HepG2 (cell line): ENCODE results near the gene NEK11. TPM values are rescaled to one million over a fixed set of nuclear protein-coding genes. Genes with fewer than 3 reads are reported as not detected.

Experiments used
- ATAC-seq: fragments of 200-7000 bp; cut with Tn5 transposase; 3 replicates; pipeline ENCODE4 v1.9.1; 2020; ENCODE audit warnings: mild to moderate bottlenecking, moderate library complexity
- BruUV-seq: library from RNA; stranded (reverse); fragments of 400-500 nt; replicated peaks from 2 replicates; lab custom pipeline; 2021; lab: Mats Ljungman, UMichigan
- CTCF ChIA-PET: fragments of 300-600 bp; formaldehyde crosslinking; extraction: SDS; loops from one replicate; lab custom pipeline; 2021; ENCODE audit warnings: low total read pairs, inconsistent platforms, low intra/inter-chr PET ratio; lab: Yijun Ruan, JAX
- POLR2A ChIA-PET: fragments of 350-600 bp; sonication (Branson Sonifier 250); formaldehyde crosslinking; loops from one replicate; lab custom pipeline; 2020; ENCODE audit warnings: antibody characterized with exemption, inconsistent platforms; lab: Yijun Ruan, JAX
- DNase-seq: peaks from one replicate; pipeline ENCODE4 v3.0.0-alpha.2; 2015; ENCODE audit warnings: low spot score
- FAIRE-seq: peaks from 3 replicates; lab custom pipeline; 2011; peaks lifted over from hg19 to GRCh38; lab: Jason Lieb, UNC
- H2AFZ ChIP-seq: one replicate; pipeline ENCODE4 v1.6.1; 2011; ENCODE audit warnings: low read length, inconsistent platforms
- H3K27ac ChIP-seq: fragments of 300-600 bp; 3 replicates; pipeline ENCODE4 v1.8.0; 2011; ENCODE audit warnings: mixed run types, mild to moderate bottlenecking, mixed read lengths, low read length, inconsistent platforms; ENCODE audit not compliant: insufficient read depth; ENCODE audit errors: extremely low read length
- H3K27me3 ChIP-seq, 2 experiments: fragments of 200-600 bp in 1 of 2; 2 replicates in 1 of 2; 3 replicates in 1 of 2; pipeline versions ENCODE4 v1.6.0 to v1.8.0; 2011; ENCODE audit warnings: low read length in 2 of 2, mild to moderate bottlenecking in 2 of 2, moderate library complexity in 2 of 2, inconsistent platforms in 1 of 2; ENCODE audit not compliant: insufficient read depth in 2 of 2, control insufficient read depth in 1 of 2
- H3K36me3 ChIP-seq, 2 experiments: fragments of 200-600 bp in 1 of 2; replicated peaks in 1 of 2; 2 replicates in 1 of 2; 3 replicates in 1 of 2; pipeline versions ENCODE4 v1.5.1 to v1.8.0; 2011; ENCODE audit warnings: low read length in 2 of 2, inconsistent platforms in 1 of 2; ENCODE audit not compliant: insufficient read depth in 2 of 2, control insufficient read depth in 1 of 2
- H3K4me1 ChIP-seq: 2 replicates; pipeline ENCODE4 v1.5.1; 2012; ENCODE audit warnings: low read length, inconsistent platforms; ENCODE audit not compliant: insufficient read depth
- H3K4me2 ChIP-seq: 2 replicates; pipeline ENCODE4 v1.6.0; 2011; ENCODE audit warnings: low read depth, low read length, inconsistent platforms
- H3K4me3 ChIP-seq, 3 experiments: fragments of 200-600 bp in 1 of 3; sonication (generic), shearing (Covaris generic) in 1 of 3; replicated peaks in 1 of 3; 2 replicates each; pipeline ENCODE4 v1.5.1; 2011 to 2016; ENCODE audit warnings: low read length in 3 of 3, inconsistent platforms in 2 of 3, low read depth in 2 of 3, mild to moderate bottlenecking in 2 of 3, control low read depth in 1 of 3, mixed read lengths in 1 of 3; ENCODE audit not compliant: insufficient read depth in 1 of 3
- H3K79me2 ChIP-seq: one replicate; pipeline ENCODE4 v1.6.1; 2011; ENCODE audit warnings: low read length, inconsistent platforms; ENCODE audit not compliant: insufficient read depth
- H3K9ac ChIP-seq: 2 replicates; pipeline ENCODE4 v1.6.0; 2011; ENCODE audit warnings: mild to moderate bottlenecking, low read depth, low read length, inconsistent platforms; ENCODE audit not compliant: insufficient read depth
- H3K9me3 ChIP-seq: 2 replicates; pipeline ENCODE4 v1.5.1; 2012; ENCODE audit warnings: mild to moderate bottlenecking, low read length
- H4K20me1 ChIP-seq: 2 replicates; pipeline ENCODE4 v1.6.0; 2011; ENCODE audit warnings: inconsistent platforms, mild to moderate bottlenecking, low read length, moderate library complexity; ENCODE audit not compliant: insufficient read depth
- CHCHD3 ChIP-seq: sonication (generic); formaldehyde crosslinking; IDR thresholded peaks from 2 replicates; pipeline ENCODE4 v1.8.0; 2022; ENCODE audit warnings: mild to moderate bottlenecking, missing genetic modification reagents, moderate library complexity
- PHF8 ChIP-seq: sonication (generic); formaldehyde crosslinking; IDR thresholded peaks from 2 replicates; pipeline ENCODE4 v1.5.0; 2020; ENCODE audit warnings: missing genetic modification reagents
- ZBTB34 ChIP-seq: sonication (generic); formaldehyde crosslinking; IDR thresholded peaks from 2 replicates; pipeline ENCODE4 v1.8.0; 2022; ENCODE audit warnings: mild to moderate bottlenecking, missing genetic modification reagents
- ZNF331 ChIP-seq: sonication (generic); formaldehyde crosslinking; IDR thresholded peaks from 2 replicates; pipeline ENCODE4 v1.4.0; 2020; ENCODE audit warnings: missing genetic modification reagents
- ZNF670 ChIP-seq: sonication (generic); formaldehyde crosslinking; IDR thresholded peaks from 2 replicates; pipeline ENCODE4 v1.8.0; 2022; ENCODE audit warnings: mild to moderate bottlenecking, missing genetic modification reagents, borderline replicate concordance
- ZNF782 ChIP-seq: sonication (generic); formaldehyde crosslinking; IDR thresholded peaks from 2 replicates; pipeline ENCODE4 v1.4.0; 2020; ENCODE audit warnings: missing genetic modification reagents, mild to moderate bottlenecking, borderline replicate concordance
- WGBS: methylation state at CpG from one replicate; pipeline ENCODE4 v1.1.6; 2017; ENCODE audit warnings: low lambda C conversion rate; 5-methylcytosine and 5-hydroxymethylcytosine counted together
- in situ Hi-C: cut with HindIII; loops from 2 replicates; pipeline ENCODE4 v1.10.0; 2017; ENCODE audit warnings: low pct_unique_long_range_greater_than_20kb; ENCODE audit not compliant: extremely low pct_ligation_motif_present
- intact Hi-C: fragments of 100-400 bp; cut with micrococcal nuclease; formaldehyde crosslinking; loops from one replicate; pipeline ENCODE4 v1.10.0; 2022; ENCODE audit not compliant: unreplicated experiment
- polyA plus RNA-seq, 8 experiments: library from polyadenylated mRNA; depleted of rRNA in 3 of 8; stranded (reverse) in 7 of 8; unstranded in 1 of 8; fragments of >200 nt; fragmentation: Illumina TruSeq in 4 of 8; extraction: Trizol in 4 of 8; gene quantifications; 2 replicates each; pipeline versions ENCODE4 v1.2.1 to v1.2.3, GENCODE V29; 2011 to 2016; ENCODE audit warnings: low read depth in 4 of 8, missing spikeins in 1 of 8, mixed read lengths in 1 of 8; ENCODE audit not compliant: insufficient read depth in 1 of 8
- total RNA-seq, 5 experiments: library from RNA; depleted of rRNA; stranded (reverse); fragments of >200 nt; fragmentation: Illumina TruSeq; extraction: Trizol; gene quantifications; 2 replicates each; pipeline ENCODE4 v1.2.3, GENCODE V29; 2016; ENCODE audit warnings: low read depth in 1 of 5
- TF ChIP-seq, protein P1 (sequence below): IDR thresholded peaks from 2 replicates; pipeline ENCODE4 v1.4.0; 2020; ENCODE audit warnings: mild to moderate bottlenecking, missing genetic modification reagents
- TF ChIP-seq, protein P2 (sequence below): sonication (generic); formaldehyde crosslinking; IDR thresholded peaks from 2 replicates; pipeline ENCODE4 v1.5.0; 2020; ENCODE audit warnings: missing genetic modification reagents
- TF ChIP-seq, protein P3 (sequence below): sonication (generic); formaldehyde crosslinking; IDR thresholded peaks from 2 replicates; pipeline ENCODE4 v1.4.0; 2020; ENCODE audit warnings: missing genetic modification reagents, borderline replicate concordance
- TF ChIP-seq, protein P4 (sequence below): sonication (generic); formaldehyde crosslinking; IDR thresholded peaks from 2 replicates; pipeline ENCODE4 v1.5.0; 2020; ENCODE audit warnings: mild to moderate bottlenecking, missing genetic modification reagents, moderate library complexity

The NEK11 gene
- total and polyA plus RNA-seq, 2 of the 13 experiments (the other 11 are each of a cell fraction or from before 2014, with no cell fraction given): 0.95 to 2.2 TPM

DNA sequence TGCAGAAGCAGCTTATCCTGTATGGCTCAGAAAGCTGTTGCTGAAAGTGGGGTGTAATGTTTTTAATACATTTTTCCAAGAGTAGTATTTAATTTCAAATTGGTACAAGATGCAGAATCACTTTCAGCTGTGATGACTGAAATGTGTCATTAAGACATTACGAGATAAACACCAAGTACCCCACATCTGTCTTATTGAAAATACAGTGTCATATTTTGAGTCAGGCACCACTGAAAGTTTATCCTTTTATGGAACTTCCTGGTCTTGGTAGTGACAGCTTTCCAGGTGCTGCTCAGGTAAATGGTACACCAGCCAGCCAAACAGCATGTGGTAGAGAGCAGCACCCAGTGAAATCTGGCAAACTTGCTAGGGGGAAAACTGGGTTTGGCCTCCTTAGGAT, 17.0 kb upstream of the NEK11 start (continued):
- TF ChIP-seq, protein P1, sequence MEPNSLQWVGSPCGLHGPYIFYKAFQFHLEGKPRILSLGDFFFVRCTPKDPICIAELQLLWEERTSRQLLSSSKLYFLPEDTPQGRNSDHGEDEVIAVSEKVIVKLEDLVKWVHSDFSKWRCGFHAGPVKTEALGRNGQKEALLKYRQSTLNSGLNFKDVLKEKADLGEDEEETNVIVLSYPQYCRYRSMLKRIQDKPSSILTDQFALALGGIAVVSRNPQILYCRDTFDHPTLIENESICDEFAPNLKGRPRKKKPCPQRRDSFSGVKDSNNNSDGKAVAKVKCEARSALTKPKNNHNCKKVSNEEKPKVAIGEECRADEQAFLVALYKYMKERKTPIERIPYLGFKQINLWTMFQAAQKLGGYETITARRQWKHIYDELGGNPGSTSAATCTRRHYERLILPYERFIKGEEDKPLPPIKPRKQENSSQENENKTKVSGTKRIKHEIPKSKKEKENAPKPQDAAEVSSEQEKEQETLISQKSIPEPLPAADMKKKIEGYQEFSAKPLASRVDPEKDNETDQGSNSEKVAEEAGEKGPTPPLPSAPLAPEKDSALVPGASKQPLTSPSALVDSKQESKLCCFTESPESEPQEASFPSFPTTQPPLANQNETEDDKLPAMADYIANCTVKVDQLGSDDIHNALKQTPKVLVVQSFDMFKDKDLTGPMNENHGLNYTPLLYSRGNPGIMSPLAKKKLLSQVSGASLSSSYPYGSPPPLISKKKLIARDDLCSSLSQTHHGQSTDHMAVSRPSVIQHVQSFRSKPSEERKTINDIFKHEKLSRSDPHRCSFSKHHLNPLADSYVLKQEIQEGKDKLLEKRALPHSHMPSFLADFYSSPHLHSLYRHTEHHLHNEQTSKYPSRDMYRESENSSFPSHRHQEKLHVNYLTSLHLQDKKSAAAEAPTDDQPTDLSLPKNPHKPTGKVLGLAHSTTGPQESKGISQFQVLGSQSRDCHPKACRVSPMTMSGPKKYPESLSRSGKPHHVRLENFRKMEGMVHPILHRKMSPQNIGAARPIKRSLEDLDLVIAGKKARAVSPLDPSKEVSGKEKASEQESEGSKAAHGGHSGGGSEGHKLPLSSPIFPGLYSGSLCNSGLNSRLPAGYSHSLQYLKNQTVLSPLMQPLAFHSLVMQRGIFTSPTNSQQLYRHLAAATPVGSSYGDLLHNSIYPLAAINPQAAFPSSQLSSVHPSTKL (CRISPR knock-in tag): no peak
- no peak for TF ChIP-seq ZNF670 (CRISPR knock-in tag)
- TF ChIP-seq ZNF331: no peak
- TF ChIP-seq, all 625 proteins: peak for 0

DNA sequence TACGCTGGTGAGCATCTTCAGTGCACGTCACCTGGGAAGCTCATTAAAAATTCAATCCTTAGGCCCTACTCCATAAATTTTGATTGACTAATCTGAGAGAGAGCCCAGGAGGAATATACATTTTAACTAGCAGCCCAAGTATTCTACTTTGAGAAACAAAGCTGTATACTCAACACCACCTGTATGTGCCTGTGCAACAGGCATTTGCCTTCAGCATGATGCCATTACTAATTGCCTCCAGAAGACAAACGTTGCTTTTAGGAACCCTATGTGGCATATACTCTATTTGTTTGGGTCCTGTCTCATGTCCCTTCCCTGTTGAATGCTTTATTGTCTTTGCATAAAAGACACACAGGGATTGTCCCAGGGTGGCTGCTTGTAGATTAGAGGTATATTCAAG, 7.7 kb upstream of the NEK11 start:
- no peak overlapping the region for H3K27ac ChIP-seq
- no peak for FAIRE-seq

More for the DNA sequence above, 7.7 kb upstream of the NEK11 start:
- H3K4me1 ChIP-seq: no peaks in the 10 kb centered on the region
- no peak for DNase-seq
- no peak for TF ChIP-seq CHCHD3
- TF ChIP-seq ZNF782 (CRISPR knock-in tag): no peak
- TF ChIP-seq PHF8 (CRISPR knock-in tag): no peak
- TF ChIP-seq, protein P2, sequence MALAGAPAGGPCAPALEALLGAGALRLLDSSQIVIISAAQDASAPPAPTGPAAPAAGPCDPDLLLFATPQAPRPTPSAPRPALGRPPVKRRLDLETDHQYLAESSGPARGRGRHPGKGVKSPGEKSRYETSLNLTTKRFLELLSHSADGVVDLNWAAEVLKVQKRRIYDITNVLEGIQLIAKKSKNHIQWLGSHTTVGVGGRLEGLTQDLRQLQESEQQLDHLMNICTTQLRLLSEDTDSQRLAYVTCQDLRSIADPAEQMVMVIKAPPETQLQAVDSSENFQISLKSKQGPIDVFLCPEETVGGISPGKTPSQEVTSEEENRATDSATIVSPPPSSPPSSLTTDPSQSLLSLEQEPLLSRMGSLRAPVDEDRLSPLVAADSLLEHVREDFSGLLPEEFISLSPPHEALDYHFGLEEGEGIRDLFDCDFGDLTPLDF (CRISPR knock-in tag): no peak
- TF ChIP-seq, protein P3, sequence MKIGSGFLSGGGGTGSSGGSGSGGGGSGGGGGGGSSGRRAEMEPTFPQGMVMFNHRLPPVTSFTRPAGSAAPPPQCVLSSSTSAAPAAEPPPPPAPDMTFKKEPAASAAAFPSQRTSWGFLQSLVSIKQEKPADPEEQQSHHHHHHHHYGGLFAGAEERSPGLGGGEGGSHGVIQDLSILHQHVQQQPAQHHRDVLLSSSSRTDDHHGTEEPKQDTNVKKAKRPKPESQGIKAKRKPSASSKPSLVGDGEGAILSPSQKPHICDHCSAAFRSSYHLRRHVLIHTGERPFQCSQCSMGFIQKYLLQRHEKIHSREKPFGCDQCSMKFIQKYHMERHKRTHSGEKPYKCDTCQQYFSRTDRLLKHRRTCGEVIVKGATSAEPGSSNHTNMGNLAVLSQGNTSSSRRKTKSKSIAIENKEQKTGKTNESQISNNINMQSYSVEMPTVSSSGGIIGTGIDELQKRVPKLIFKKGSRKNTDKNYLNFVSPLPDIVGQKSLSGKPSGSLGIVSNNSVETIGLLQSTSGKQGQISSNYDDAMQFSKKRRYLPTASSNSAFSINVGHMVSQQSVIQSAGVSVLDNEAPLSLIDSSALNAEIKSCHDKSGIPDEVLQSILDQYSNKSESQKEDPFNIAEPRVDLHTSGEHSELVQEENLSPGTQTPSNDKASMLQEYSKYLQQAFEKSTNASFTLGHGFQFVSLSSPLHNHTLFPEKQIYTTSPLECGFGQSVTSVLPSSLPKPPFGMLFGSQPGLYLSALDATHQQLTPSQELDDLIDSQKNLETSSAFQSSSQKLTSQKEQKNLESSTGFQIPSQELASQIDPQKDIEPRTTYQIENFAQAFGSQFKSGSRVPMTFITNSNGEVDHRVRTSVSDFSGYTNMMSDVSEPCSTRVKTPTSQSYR (CRISPR knock-in tag): no peak
- no peak for TF ChIP-seq ZBTB34
- TF ChIP-seq, protein P4, sequence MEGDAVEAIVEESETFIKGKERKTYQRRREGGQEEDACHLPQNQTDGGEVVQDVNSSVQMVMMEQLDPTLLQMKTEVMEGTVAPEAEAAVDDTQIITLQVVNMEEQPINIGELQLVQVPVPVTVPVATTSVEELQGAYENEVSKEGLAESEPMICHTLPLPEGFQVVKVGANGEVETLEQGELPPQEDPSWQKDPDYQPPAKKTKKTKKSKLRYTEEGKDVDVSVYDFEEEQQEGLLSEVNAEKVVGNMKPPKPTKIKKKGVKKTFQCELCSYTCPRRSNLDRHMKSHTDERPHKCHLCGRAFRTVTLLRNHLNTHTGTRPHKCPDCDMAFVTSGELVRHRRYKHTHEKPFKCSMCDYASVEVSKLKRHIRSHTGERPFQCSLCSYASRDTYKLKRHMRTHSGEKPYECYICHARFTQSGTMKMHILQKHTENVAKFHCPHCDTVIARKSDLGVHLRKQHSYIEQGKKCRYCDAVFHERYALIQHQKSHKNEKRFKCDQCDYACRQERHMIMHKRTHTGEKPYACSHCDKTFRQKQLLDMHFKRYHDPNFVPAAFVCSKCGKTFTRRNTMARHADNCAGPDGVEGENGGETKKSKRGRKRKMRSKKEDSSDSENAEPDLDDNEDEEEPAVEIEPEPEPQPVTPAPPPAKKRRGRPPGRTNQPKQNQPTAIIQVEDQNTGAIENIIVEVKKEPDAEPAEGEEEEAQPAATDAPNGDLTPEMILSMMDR (CRISPR knock-in tag): no peak
- no peak overlapping the region for H3K4me3 ChIP-seq
- ChIA-PET CTCF (no interaction called here), POLR2A (no interaction called here)
- intact Hi-C loops (no loop called here), in situ Hi-C loops (no loop called here)
- 95% methylated on average over 3 of the region's 3 CpGs for WGBS
- H4K20me1 ChIP-seq: no peaks in the 10 kb centered on the region
- H3K4me2 ChIP-seq: no peak overlapping the region
- no TSS peak for BruUV-seq
- no peak for ATAC-seq
- no peaks in the 10 kb centered on the region for H3K27me3 ChIP-seq
- H3K79me2 ChIP-seq: no peaks in the 10 kb centered on the region
- no peak overlapping the region for H2AFZ ChIP-seq
- peaks cover 5 to 13% of the 10 kb centered on the region in 2 experiments for H3K36me3 ChIP-seq
- no peaks in the 10 kb centered on the region for H3K9me3 ChIP-seq
- H3K9ac ChIP-seq: no peak overlapping the region
